Aorta (tissue), 5 donors: ENCODE results near the gene KCTD4. TPM values are rescaled to one million over a fixed set of nuclear protein-coding genes. Genes with fewer than 3 reads are reported as not detected.

Source experiments
- ATAC-seq: fragments of 200-7000 bp; cut with Tn5 transposase; one replicate; pipeline ENCODE4 v1.9.1; 2022; ENCODE audit warnings: moderate library complexity; ENCODE audit not compliant: low FRiP score
- DNase-seq, 2 donors: peaks; one replicate each; pipeline ENCODE4 v3.0.0-alpha.2; 2020
- H3K27ac ChIP-seq, 2 donors: one replicate each; pipeline ENCODE4 v1.5.1; 2013; ENCODE audit warnings: low read length in 2 of 2, mild to moderate bottlenecking in 2 of 2, moderate library complexity in 2 of 2, control low read depth in 1 of 2, inconsistent platforms in 1 of 2, low read depth in 1 of 2
- H3K27me3 ChIP-seq, 2 donors: one replicate each; pipeline ENCODE4 v1.6.1; 2013; ENCODE audit warnings: control low read depth in 1 of 2, low read length in 1 of 2, mild to moderate bottlenecking in 1 of 2, moderate library complexity in 1 of 2; ENCODE audit not compliant: insufficient read depth in 2 of 2, control insufficient read depth in 1 of 2
- H3K36me3 ChIP-seq, 2 donors: one replicate each; pipeline ENCODE4 v1.6.1; 2013; ENCODE audit warnings: control low read depth in 1 of 2, low read length in 1 of 2, mild to moderate bottlenecking in 1 of 2; ENCODE audit not compliant: insufficient read depth in 2 of 2, control insufficient read depth in 1 of 2
- H3K4me1 ChIP-seq, 2 donors: one replicate each; pipeline ENCODE4 v1.6.1; 2013; ENCODE audit warnings: low read length in 2 of 2, control low read depth in 1 of 2, mild to moderate bottlenecking in 1 of 2, moderate library complexity in 1 of 2; ENCODE audit not compliant: insufficient read depth in 2 of 2, control insufficient read depth in 1 of 2
- H3K4me3 ChIP-seq, 2 donors: one replicate each; pipeline ENCODE4 v1.5.1; 2013; ENCODE audit warnings: low read length in 2 of 2, control low read depth in 1 of 2, mild to moderate bottlenecking in 1 of 2
- H3K9me3 ChIP-seq: one replicate; pipeline ENCODE4 v1.6.1; 2013; ENCODE audit warnings: mild to moderate bottlenecking, low read length; ENCODE audit not compliant: control insufficient read depth
- WGBS, 2 donors: extraction: QIAGEN DNeasy Blood & Tissue Kit; methylation state at CpG; one replicate each; pipeline ENCODE4 v1.1.7; 2013; 5-methylcytosine and 5-hydroxymethylcytosine counted together
- intact Hi-C, 2 donors: fragments of 100-400 bp; cut with DNase I; formaldehyde crosslinking; loops; one replicate each; pipeline versions ENCODE4 v1.14.2 to v1.15.0; 2022
- polyA plus RNA-seq, 2 donors: library from polyadenylated mRNA; stranded (reverse); fragments of 200-250 nt; gene quantifications; one replicate each; pipeline ENCODE4 v1.2.3, GENCODE V29; 2013
- total RNA-seq, 2 donors: library from RNA; stranded (reverse); fragmentation: NEBNext Ultra II Directional; extraction: Animal tissue kit (Norgen Biotek cat#: 25700); gene quantifications; one replicate each; pipeline ENCODE4 v1.2.1, GENCODE V29; 2021
- donor health status: healthy with polysubstance abuse.
- donor health status: Bipolar disorder and iron deficiency.
- donor health status: DM: no; HTN: no; CAD: no.
- donor health status: DM: no; HTN: no; CAD: no.
- donor health status: DM: yes; HTN: yes; CAD: no.

Gene KCTD4
- total and polyA plus RNA-seq, 4 donors: 0.25 to 0.60 (median 0.26) TPM; not detected in 1

DNA sequence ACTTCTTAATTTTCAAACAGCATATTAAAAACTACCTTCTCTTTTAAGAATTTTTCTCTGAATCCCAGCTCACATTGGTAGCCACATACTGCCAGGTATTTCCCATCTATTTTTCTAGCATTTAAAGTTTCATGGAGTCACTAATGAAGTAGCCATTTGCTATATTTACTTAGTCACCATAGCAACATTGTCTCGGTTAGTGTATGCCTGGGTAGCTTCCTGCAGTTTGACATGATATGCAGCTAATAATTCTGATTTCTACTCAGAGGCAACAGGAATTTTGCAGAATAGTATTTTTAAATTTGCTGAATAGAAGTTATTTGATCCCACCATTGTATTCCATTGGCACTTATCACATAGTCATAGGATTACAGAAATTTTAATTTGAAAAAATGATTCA lies 30.9 kb upstream of the KCTD4 start:
- DNase-seq (no peak), ATAC-seq (no peak)
- WGBS, 2 donors: 26 to 28% methylated on average over 1 of the region's 1 CpG
- H3K36me3 ChIP-seq: no peaks in the 10 kb centered on the region
- H3K27me3 ChIP-seq: no peaks in the 10 kb centered on the region
- intact Hi-C loops: no loop called here
- H3K9me3 ChIP-seq: no peaks in the 10 kb centered on the region
- peaks cover 2 to 3% of the 10 kb centered on the region in 2 donors for H3K4me1 ChIP-seq
- no peak overlapping the region for H3K4me3 ChIP-seq
- H3K27ac ChIP-seq: no peak overlapping the region

DNA sequence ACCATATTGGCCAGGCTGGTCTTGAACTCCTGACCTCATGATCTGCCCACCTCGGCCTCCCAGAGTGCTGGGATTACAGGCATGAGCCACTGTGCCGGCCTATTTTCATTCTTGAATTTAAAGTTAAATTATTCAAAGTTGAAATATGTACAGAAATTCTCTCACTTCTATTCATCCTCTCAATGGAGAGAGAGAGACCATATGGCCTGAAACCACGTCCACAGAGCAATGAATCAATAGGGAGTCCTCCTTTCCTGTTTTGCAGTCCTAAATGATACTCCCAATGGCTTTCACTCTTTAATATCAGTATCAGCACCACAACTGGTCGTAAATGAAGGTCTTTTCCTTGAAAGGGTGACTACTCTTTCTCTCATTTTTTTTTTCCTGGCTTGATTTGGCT lies 30.5 kb upstream of the KCTD4 start:
- H3K9me3 ChIP-seq: no peaks in the 10 kb centered on the region
- intact Hi-C loops: no loop called here
- H3K27me3 ChIP-seq: no peaks in the 10 kb centered on the region
- no peak for ATAC-seq
- H3K4me1 ChIP-seq: peaks cover 2% of the 10 kb centered on the region in 2 donors
- WGBS, 2 donors: 92 to 94% methylated on average over 4 of the region's 4 CpGs
- no peak for DNase-seq
- H3K27ac ChIP-seq: no peak overlapping the region
- H3K4me3 ChIP-seq: no peak overlapping the region
- no peaks in the 10 kb centered on the region for H3K36me3 ChIP-seq

DNA sequence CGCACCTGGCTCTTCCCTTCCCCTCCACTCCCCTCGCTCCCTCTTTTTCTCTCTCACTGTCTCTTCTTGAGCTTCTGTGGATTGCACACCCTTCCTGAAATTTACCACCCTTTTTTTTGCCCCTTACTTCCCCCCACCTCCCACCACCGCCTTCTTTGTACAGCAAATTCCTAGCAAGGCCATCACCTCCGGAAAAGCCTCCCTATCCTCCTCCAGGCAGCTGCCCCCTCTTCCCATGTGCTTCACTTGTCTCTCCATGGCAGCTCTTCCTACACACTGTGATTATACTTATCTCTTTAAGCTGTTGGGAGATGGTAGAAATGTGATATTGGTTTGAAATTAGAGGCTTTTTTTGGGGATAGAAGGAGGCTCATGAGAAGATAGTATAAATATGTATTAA lies 28.3 kb upstream of the KCTD4 start:
- DNase-seq (no peak), ATAC-seq (no peak)
- no peaks in the 10 kb centered on the region for H3K36me3 ChIP-seq
- 96 to 98% methylated on average over 4 of the region's 4 CpGs for WGBS, 2 donors
- intact Hi-C loops: no loop called here
- no peak overlapping the region for H3K27ac ChIP-seq
- H3K27me3 ChIP-seq: no peaks in the 10 kb centered on the region
- no peak overlapping the region for H3K4me3 ChIP-seq
- no peaks in the 10 kb centered on the region for H3K9me3 ChIP-seq
- no peaks in the 10 kb centered on the region for H3K4me1 ChIP-seq

DNA sequence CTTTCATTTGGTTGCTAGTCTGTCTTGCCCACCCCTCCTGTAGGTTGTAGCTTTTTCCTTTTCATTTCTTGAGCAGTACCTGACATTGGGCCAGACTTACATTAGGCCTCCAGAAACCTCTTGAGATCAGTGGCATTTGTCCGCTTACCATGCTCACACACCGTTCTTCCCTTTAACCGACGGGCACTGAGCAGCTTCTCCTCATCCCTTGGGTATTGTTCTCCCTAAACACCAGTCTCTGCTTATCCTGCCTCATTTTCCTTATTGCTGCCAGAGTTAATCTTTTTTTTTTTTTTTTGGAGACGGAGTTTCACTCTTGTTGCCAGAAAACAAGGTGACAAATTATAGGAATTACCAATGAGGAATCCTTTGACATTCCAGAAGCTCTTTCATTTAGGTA lies 27.2 kb upstream of the KCTD4 start:
- intact Hi-C loops: no loop called here
- ATAC-seq (no peak), DNase-seq (no peak)
- WGBS, 2 donors: 91 to 92% methylated on average over 5 of the region's 5 CpGs
- no peaks in the 10 kb centered on the region for H3K27me3 ChIP-seq
- H3K36me3 ChIP-seq: no peaks in the 10 kb centered on the region
- no peaks in the 10 kb centered on the region for H3K9me3 ChIP-seq
- no peak overlapping the region for H3K4me3 ChIP-seq
- no peak overlapping the region for H3K27ac ChIP-seq
- H3K4me1 ChIP-seq: no peaks in the 10 kb centered on the region

DNA sequence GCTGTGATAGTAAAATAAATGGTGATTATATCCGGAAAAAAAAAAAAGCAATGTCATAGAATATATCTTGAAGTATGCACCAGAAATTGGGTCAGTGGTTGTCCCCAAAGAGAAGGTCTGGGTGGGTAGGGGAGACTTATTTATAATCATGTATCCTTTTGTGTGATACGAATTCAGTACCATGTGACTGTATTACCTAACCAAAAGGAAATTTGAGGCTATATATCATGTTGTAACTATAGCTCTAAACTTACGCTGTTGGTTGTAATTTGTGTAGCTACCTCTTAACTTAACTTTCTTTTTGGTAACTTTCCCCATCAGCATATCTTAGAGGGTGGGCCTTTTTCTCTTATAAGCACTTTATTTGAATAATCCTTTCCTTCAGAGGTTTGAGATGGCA lies 25.2 kb upstream of the KCTD4 start:
- ATAC-seq: no peak
- no peak overlapping the region for H3K27ac ChIP-seq
- H3K4me1 ChIP-seq: no peaks in the 10 kb centered on the region
- no peak for DNase-seq
- no peaks in the 10 kb centered on the region for H3K27me3 ChIP-seq
- intact Hi-C loops: no loop called here
- no peaks in the 10 kb centered on the region for H3K9me3 ChIP-seq
- H3K4me3 ChIP-seq: no peak overlapping the region
- H3K36me3 ChIP-seq: no peaks in the 10 kb centered on the region
- 89 to 90% methylated on average over 3 of the region's 3 CpGs for WGBS, 2 donors

DNA sequence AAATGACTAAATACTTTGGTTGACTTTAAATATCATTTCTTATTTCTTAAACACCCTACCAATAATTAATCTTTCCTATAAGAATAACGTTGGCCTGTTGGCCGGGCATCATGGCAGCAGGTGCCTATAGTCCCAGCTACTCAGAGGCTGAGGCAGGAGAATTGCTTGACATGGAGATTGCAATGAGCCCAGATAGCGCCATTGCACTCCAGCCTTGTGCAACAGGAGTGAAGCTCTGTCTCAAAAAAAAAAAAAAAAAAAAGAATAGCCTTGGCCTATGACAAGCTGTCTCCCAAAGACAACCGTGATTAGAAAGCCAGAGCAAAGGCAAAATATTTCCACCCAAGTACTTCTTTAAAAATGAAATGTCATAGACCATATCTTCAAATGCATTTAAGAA lies 24.5 kb upstream of the KCTD4 start:
- 96 to 98% methylated on average over 4 of the region's 4 CpGs for WGBS, 2 donors
- no peak for ATAC-seq

DNA sequence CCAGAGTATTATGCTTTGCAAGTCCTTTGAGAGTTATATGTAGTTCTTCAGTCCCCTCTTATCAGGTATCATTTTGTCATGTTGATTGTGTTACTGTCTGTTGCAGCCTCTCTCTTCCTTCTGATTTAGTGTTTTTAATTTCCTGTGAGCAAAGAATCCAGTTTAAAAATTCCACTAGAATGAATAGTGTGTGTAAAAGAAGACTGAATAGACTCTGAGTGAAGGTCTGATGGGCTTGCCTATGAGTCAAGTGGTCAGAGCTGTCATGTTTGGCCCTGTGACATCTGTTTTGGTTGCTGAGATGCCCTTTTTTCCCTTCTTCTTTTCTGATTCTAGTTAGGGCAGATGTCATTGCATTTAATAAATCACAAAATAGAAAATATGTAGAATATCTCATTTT lies 23.3 kb upstream of the KCTD4 start:
- no peak for DNase-seq
- Histone ChIP-seq H3K4me1 (peaks cover 0 to 2% of the 10 kb centered on the region in 2 donors), H3K27ac (no peak overlapping the region), H3K4me3 (no peak overlapping the region), H3K36me3 (no peaks in the 10 kb centered on the region), H3K9me3 (no peaks in the 10 kb centered on the region), H3K27me3 (no peaks in the 10 kb centered on the region)
- no peak for ATAC-seq
- intact Hi-C loops: no loop called here

More for the DNA sequence above, 24.5 kb upstream of the KCTD4 start:
- Histone ChIP-seq H3K36me3 (no peaks in the 10 kb centered on the region), H3K4me3 (no peak overlapping the region), H3K27me3 (no peaks in the 10 kb centered on the region), H3K9me3 (no peaks in the 10 kb centered on the region), H3K4me1 (no peaks in the 10 kb centered on the region), H3K27ac (no peak overlapping the region)
- no peak for DNase-seq
- intact Hi-C loops: no loop called here

DNA sequence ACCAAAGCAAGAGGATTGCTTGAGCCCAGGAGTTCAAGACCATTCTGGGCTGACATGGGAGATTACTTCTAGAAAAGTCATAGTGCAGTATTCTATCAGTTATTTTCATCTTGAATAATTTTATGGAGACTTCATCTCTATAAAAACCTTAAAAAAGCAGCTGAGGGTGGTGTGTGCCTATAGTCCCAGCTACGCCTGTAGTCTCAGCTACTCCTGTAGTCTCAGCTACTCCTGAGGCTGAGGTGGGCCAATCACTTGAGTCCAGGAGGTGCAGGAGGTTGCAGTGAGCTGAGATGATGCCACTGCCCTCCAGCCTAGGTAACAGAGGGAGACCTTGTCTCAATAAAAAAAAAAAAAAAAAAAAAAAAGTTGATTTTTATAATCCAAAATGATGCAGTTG lies 22.1 kb upstream of the KCTD4 start:
- 98 to 100% methylated on average over 1 of the region's 1 CpG for WGBS, 2 donors
- Histone ChIP-seq H3K4me3 (no peak overlapping the region), H3K36me3 (no peaks in the 10 kb centered on the region), H3K9me3 (no peaks in the 10 kb centered on the region), H3K27ac (no peak overlapping the region), H3K4me1 (peaks cover 0 to 2% of the 10 kb centered on the region in 2 donors), H3K27me3 (no peaks in the 10 kb centered on the region)
- ATAC-seq (no peak), DNase-seq (no peak)
- intact Hi-C loops: no loop called here

DNA sequence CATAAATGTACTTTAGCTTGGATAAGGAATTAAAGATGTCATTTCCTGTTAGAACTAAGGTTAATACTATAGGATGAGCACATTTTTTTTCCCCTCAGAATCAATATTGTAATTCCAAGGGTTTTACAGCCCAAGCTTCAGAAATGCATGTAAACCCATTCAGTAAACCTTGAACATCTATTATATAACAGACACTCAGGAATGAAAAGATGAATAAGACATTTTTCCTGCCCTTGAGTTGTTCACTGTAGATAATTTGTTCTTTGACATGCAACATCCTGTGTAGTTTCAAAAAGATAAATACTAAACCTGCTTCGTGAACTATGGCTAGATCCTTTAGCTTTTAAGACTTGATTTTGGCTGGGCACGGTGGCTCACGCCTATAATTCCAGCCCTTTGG lies 21.7 kb upstream of the KCTD4 start:
- H3K27me3 ChIP-seq: no peaks in the 10 kb centered on the region
- no peak overlapping the region for H3K4me3 ChIP-seq
- peaks cover 0 to 2% of the 10 kb centered on the region in 2 donors for H3K4me1 ChIP-seq
- H3K27ac ChIP-seq: no peak overlapping the region
- 94 to 96% methylated on average over 3 of the region's 3 CpGs for WGBS, 2 donors
- H3K9me3 ChIP-seq: no peaks in the 10 kb centered on the region
- intact Hi-C loops: no loop called here
- no peak for DNase-seq
- ATAC-seq: no peak
- no peaks in the 10 kb centered on the region for H3K36me3 ChIP-seq
